CD14-positive monocyte (primary cell): ENCODE results near the gene DNAH2. TPM values are rescaled to one million over a fixed set of nuclear protein-coding genes. Genes with fewer than 3 reads are reported as not detected.

Experiments used
- DNase-seq, 3 donors: peaks; one replicate each; pipeline ENCODE4 v3.0.0-alpha.2; 2011 to 2022
- H2AFZ ChIP-seq: 2 replicates; pipeline ENCODE4 v1.6.0; 2012; ENCODE audit warnings: mild to moderate bottlenecking, low read depth, low read length, inconsistent platforms; ENCODE audit not compliant: insufficient read depth, poor library complexity, severe bottlenecking
- H3K27ac ChIP-seq, 2 donors: 1 replicate in 1 of 2; 2 replicates in 1 of 2; pipeline ENCODE4 v1.5.1; 2012 to 2013; ENCODE audit warnings: low read length in 2 of 2, control low read depth in 1 of 2, inconsistent platforms in 1 of 2, low read depth in 1 of 2, mild to moderate bottlenecking in 1 of 2
- H3K27me3 ChIP-seq, 2 donors: one replicate each; pipeline versions ENCODE4 v1.6.0 to v1.6.1; 2011 to 2013; ENCODE audit warnings: low read length in 2 of 2; ENCODE audit not compliant: control insufficient read depth in 2 of 2, insufficient read depth in 2 of 2
- H3K36me3 ChIP-seq, 2 donors: replicated peaks in 1 of 2; 1 replicate in 1 of 2; 2 replicates in 1 of 2; pipeline versions ENCODE4 v1.5.1 to v1.6.1; 2012 to 2013; ENCODE audit warnings: low read length in 2 of 2, control low read depth in 1 of 2, inconsistent platforms in 1 of 2, mild to moderate bottlenecking in 1 of 2; ENCODE audit not compliant: insufficient read depth in 2 of 2, control insufficient read depth in 1 of 2
- H3K4me1 ChIP-seq, 2 donors: 1 replicate in 1 of 2; 2 replicates in 1 of 2; pipeline versions ENCODE4 v1.5.1 to v1.6.1; 2012 to 2013; ENCODE audit warnings: low read length in 2 of 2, control low read depth in 1 of 2, inconsistent platforms in 1 of 2, mild to moderate bottlenecking in 1 of 2, moderate library complexity in 1 of 2; ENCODE audit not compliant: insufficient read depth in 2 of 2, control insufficient read depth in 1 of 2
- H3K4me2 ChIP-seq: replicated peaks from 2 replicates; pipeline ENCODE3; 2012; ENCODE audit warnings: low read length, moderate library complexity, mild to moderate bottlenecking; ENCODE audit not compliant: poor library complexity, severe bottlenecking; ENCODE audit errors: extremely low read depth
- H3K4me3 ChIP-seq, 3 experiments: fragments of 200-600 bp in 1 of 3; sonication (generic) in 1 of 3; replicated peaks in 1 of 3; 1 replicate in 2 of 3; 2 replicates in 1 of 3; pipeline ENCODE4 v1.5.1; 2011 to 2013; ENCODE audit warnings: low read length in 3 of 3, mild to moderate bottlenecking in 3 of 3, control low read depth in 2 of 3, low read depth in 2 of 3, inconsistent platforms in 1 of 3, moderate library complexity in 1 of 3
- H3K79me2 ChIP-seq: 2 replicates; pipeline ENCODE4 v1.6.0; 2012; ENCODE audit warnings: mild to moderate bottlenecking, control low read depth, inconsistent platforms, low read length, moderate library complexity; ENCODE audit not compliant: insufficient read depth
- H3K9ac ChIP-seq: 2 replicates; pipeline ENCODE4 v1.6.0; 2017; ENCODE audit warnings: low read length, mild to moderate bottlenecking; ENCODE audit not compliant: insufficient read depth, poor library complexity, severe bottlenecking
- H3K9me3 ChIP-seq, 2 donors: replicated peaks in 1 of 2; 1 replicate in 1 of 2; 2 replicates in 1 of 2; pipeline versions ENCODE4 v1.5.1 to v1.6.1; 2012 to 2013; ENCODE audit warnings: low read length in 2 of 2, control low read depth in 1 of 2; ENCODE audit not compliant: control insufficient read depth in 1 of 2, insufficient read depth in 1 of 2
- H4K20me1 ChIP-seq: 2 replicates; pipeline ENCODE4 v1.6.0; 2012; ENCODE audit warnings: mild to moderate bottlenecking, low read length, control low read depth, moderate library complexity; ENCODE audit not compliant: insufficient read depth
- H3K27ac Mint-ChIP-seq, 7 donors: one replicate each; pipeline ENCODE4 v1.8.0; 2020; ENCODE audit warnings: mild to moderate bottlenecking in 7 of 7, mixed read lengths in 7 of 7, moderate library complexity in 6 of 7, inconsistent platforms in 2 of 7
- H3K27me3 Mint-ChIP-seq, 3 donors: one replicate each; pipeline ENCODE4 v1.8.0; 2021 to 2022; ENCODE audit warnings: low read depth in 3 of 3, mild to moderate bottlenecking in 3 of 3, mixed read lengths in 3 of 3, moderate library complexity in 3 of 3, inconsistent platforms in 1 of 3
- H3K36me3 Mint-ChIP-seq, 2 donors: one replicate each; pipeline ENCODE4 v1.8.0; 2020; ENCODE audit warnings: mixed read lengths in 2 of 2, inconsistent platforms in 1 of 2, mild to moderate bottlenecking in 1 of 2
- H3K4me1 Mint-ChIP-seq: one replicate; pipeline ENCODE4 v1.8.0; 2020; ENCODE audit warnings: mild to moderate bottlenecking, mixed read lengths
- H3K4me3 Mint-ChIP-seq, 2 donors: one replicate each; pipeline ENCODE4 v1.8.0; 2020; ENCODE audit warnings: mild to moderate bottlenecking in 2 of 2, mixed read lengths in 2 of 2, moderate library complexity in 1 of 2
- H3K9me3 Mint-ChIP-seq, 7 donors: one replicate each; pipeline ENCODE4 v1.8.0; 2020 to 2022; ENCODE audit warnings: mixed read lengths in 7 of 7, mild to moderate bottlenecking in 6 of 7, moderate library complexity in 6 of 7, inconsistent platforms in 2 of 7
- WGBS: methylation state at CpG from one replicate; pipeline ENCODE4 v1.1.5; 2013; ENCODE audit warnings: missing lambda C conversion rate; ENCODE audit not compliant: insufficient coverage; 5-methylcytosine and 5-hydroxymethylcytosine counted together
- intact Hi-C, 2 donors: fragments of 100-400 bp; cut with micrococcal nuclease; formaldehyde crosslinking; loops; one replicate each; pipeline versions ENCODE4 v1.15.0 to v1.15.1; 2023
- polyA plus RNA-seq, 3 donors: library from polyadenylated mRNA; depleted of rRNA in 1 of 3; unstranded in 2 of 3; stranded (reverse) in 1 of 3; fragments of 300-500 nt in 2 of 3; fragments of >200 nt in 1 of 3; fragmentation: Illumina TruSeq in 2 of 3; gene quantifications; 1 replicate in 2 of 3; 2 replicates in 1 of 3; pipeline ENCODE4 v1.2.3, GENCODE V29; 2012 to 2021
- TF ChIP-seq, protein P1 (sequence below): fragments of 200-600 bp; IDR thresholded peaks from one replicate; pipeline ENCODE4 v1.8.0; 2022; ENCODE audit warnings: antibody characterized with exemption, mild to moderate bottlenecking

The DNAH2 gene
- polyA plus RNA-seq, 3 donors: 0.03 to 0.15 TPM; not detected in 1

DNA sequence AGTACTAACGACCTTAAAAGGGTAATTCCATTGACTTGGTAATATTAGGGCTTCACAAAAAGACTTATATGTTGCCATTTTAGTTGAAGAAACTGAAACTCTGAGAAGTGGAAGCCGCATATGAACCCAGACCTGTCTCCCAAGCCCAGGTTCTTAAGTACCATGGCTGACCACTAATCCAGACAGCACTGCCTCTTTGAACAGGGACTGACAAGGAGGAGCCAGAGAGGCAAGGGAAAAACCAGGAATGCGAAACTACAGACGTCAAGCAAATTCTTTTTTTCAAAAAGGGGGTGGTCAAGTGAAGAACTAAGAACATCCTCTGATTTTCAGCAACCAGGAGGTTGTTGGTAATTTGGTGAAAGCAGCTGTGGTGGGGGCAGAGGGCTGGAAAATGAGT is 155.5 kb downstream of the DNAH2 start:
- Histone ChIP-seq H3K79me2 (peaks cover 66% of the 10 kb centered on the region), H3K4me3 (no peak overlapping the region), H4K20me1 (no peaks in the 10 kb centered on the region), H2AFZ (no peak overlapping the region), H3K9me3 (no peaks in the 10 kb centered on the region), H3K27me3 (no peaks in the 10 kb centered on the region), H3K4me2 (no peak overlapping the region), H3K9ac (no peak overlapping the region), H3K36me3 (no peaks in the 10 kb centered on the region), H3K4me1 (peaks cover 63 to 83% of the 10 kb centered on the region in 2 donors), H3K27ac (no peak overlapping the region)
- Mint-ChIP-seq H3K4me1 (peaks cover 72% of the 10 kb centered on the region), H3K9me3 (no peaks in the 10 kb centered on the region), H3K27me3 (no peaks in the 10 kb centered on the region), H3K27ac (peak overlapping the region in 5 of 7 donors; percentile 9 to 62 (median 58)), H3K36me3 (peaks cover 5% of the 10 kb centered on the region in 2 donors), H3K4me3 (no peak overlapping the region)
- TF ChIP-seq, protein P1, sequence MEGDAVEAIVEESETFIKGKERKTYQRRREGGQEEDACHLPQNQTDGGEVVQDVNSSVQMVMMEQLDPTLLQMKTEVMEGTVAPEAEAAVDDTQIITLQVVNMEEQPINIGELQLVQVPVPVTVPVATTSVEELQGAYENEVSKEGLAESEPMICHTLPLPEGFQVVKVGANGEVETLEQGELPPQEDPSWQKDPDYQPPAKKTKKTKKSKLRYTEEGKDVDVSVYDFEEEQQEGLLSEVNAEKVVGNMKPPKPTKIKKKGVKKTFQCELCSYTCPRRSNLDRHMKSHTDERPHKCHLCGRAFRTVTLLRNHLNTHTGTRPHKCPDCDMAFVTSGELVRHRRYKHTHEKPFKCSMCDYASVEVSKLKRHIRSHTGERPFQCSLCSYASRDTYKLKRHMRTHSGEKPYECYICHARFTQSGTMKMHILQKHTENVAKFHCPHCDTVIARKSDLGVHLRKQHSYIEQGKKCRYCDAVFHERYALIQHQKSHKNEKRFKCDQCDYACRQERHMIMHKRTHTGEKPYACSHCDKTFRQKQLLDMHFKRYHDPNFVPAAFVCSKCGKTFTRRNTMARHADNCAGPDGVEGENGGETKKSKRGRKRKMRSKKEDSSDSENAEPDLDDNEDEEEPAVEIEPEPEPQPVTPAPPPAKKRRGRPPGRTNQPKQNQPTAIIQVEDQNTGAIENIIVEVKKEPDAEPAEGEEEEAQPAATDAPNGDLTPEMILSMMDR: no peak
- intact Hi-C loops: loop anchor here in 1 of 2 donors (1.0 kb wide), 1 partner anchor 10 kb away; no protein-coding TSS in a partner anchor
- 96% methylated on average over 3 of the region's 4 CpGs for WGBS
- DNase-seq: no peak

DNA sequence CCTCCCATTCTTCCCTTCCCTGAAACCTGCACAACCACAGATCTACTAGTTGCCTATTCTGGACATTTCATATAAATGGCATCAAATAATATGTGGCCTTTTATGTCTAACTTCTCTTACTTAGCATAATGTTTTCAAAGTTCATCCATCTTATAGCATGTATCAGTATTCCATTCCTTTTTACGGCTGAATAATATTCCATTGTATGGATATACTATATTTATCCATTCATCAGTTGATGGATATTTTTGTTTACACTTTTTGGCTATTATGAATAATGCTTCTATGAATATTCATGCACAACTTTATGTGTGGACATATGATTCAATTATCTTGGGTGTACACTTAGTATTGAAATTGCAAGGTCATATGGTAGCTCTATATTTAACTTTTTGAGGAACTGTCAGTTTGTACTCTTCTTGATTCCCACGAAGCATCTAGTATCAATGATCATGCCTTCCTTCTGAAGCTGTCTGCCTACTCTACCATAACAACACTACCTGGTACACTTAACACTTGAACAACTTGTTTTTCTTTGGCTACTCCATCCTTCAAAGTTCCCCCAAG is 158.3 kb downstream of the DNAH2 start:
- no peak overlapping the region for H3K9ac ChIP-seq
- peaks cover 5 to 8% of the 10 kb centered on the region in 2 donors for H3K36me3 Mint-ChIP-seq
- H3K27me3 Mint-ChIP-seq: no peaks in the 10 kb centered on the region
- H3K9me3 Mint-ChIP-seq: no peaks in the 10 kb centered on the region
- peak overlapping the region; percentile 32 for H2AFZ ChIP-seq
- H4K20me1 ChIP-seq: no peaks in the 10 kb centered on the region
- H3K27ac Mint-ChIP-seq: peak overlapping the region in 6 of 7 donors; percentile 64 to 83 (median 69)
- H3K4me1 Mint-ChIP-seq: peaks cover 50% of the 10 kb centered on the region
- H3K27ac ChIP-seq: peak overlapping the region in 1 of 2 donors; percentile 39
- TF ChIP-seq, protein P1: no peak
- peaks cover 53% of the 10 kb centered on the region for H3K79me2 ChIP-seq
- H3K27me3 ChIP-seq: no peaks in the 10 kb centered on the region
- WGBS: 0% methylated on average over 1 of the region's 2 CpGs
- peaks cover 56 to 73% of the 10 kb centered on the region in 2 donors for H3K4me1 ChIP-seq
- H3K36me3 ChIP-seq: no peaks in the 10 kb centered on the region
- H3K4me3 ChIP-seq: peak overlapping the region in 1 of 3 experiments; percentile 34
- intact Hi-C loops: no loop called here
- H3K9me3 ChIP-seq: no peaks in the 10 kb centered on the region
- H3K4me3 Mint-ChIP-seq: peak overlapping the region in 1 of 2 donors; percentile 81
- DNase-seq: no peak
- H3K4me2 ChIP-seq: peak overlapping the region; percentile 56
